Uterus (tissue), 4 donors: ENCODE results near the gene TNFRSF21. TPM values are rescaled to one million over a fixed set of nuclear protein-coding genes. Genes with fewer than 3 reads are reported as not detected.
"Not testable (repeated sequence)": the region's sequence is repeated elsewhere in the genome, so short reads cannot be mapped to it uniquely, and the experiment has no call there.

Experiments
- DNase-seq, 2 donors: peaks; one replicate each; pipeline ENCODE4 v3.0.0-alpha.2; 2019 to 2020
- H3K27ac ChIP-seq, 2 donors: fragments of 200-600 bp; sonication (generic); 1 replicate in 1 of 2; 2 replicates in 1 of 2; pipeline ENCODE4 v1.5.1; 2016 to 2018
- H3K27me3 ChIP-seq, 2 donors: fragments of 200-600 bp; sonication (generic); one replicate each; pipeline ENCODE4 v1.5.1; 2018 to 2019; ENCODE audit warnings: control low read depth in 1 of 2
- H3K36me3 ChIP-seq, 2 donors: fragments of 200-600 bp; sonication (generic); one replicate each; pipeline ENCODE4 v1.5.1; 2019; ENCODE audit warnings: control low read depth in 1 of 2
- H3K4me1 ChIP-seq, 2 donors: fragments of 200-600 bp; sonication (generic); one replicate each; pipeline ENCODE4 v1.5.1; 2018 to 2019; ENCODE audit warnings: control low read depth in 1 of 2
- H3K4me3 ChIP-seq, 2 donors: fragments of 200-600 bp; sonication (generic); 1 replicate in 1 of 2; 2 replicates in 1 of 2; pipeline ENCODE4 v1.5.1; 2018 to 2019; ENCODE audit warnings: mild to moderate bottlenecking in 1 of 2
- H3K9me3 ChIP-seq, 2 donors: fragments of 200-600 bp; sonication (generic); one replicate each; pipeline ENCODE4 v1.5.1; 2019; ENCODE audit warnings: control low read depth in 1 of 2
- POLR2A ChIP-seq, 2 donors: fragments of 450-650 bp; IDR thresholded peaks; one replicate each; pipeline ENCODE4 v1.6.1; 2016; ENCODE audit warnings: antibody characterized with exemption in 2 of 2, mild to moderate bottlenecking in 1 of 2, moderate library complexity in 1 of 2
- intact Hi-C: fragments of 100-400 bp; cut with DNase I; formaldehyde crosslinking; loops from one replicate; pipeline ENCODE4 v1.15.1; 2023; ENCODE audit warnings: low total_unique reads
- total RNA-seq, 4 donors: library from RNA; depleted of rRNA in 3 of 4; stranded (reverse); fragments of >200 nt in 3 of 4; gene quantifications; one replicate each; pipeline versions ENCODE4 v1.1.0 to v1.2.4, GENCODE V29; 2014 to 2023
- TF ChIP-seq, protein P1 (sequence below), 4 experiments: fragments of 200-600 bp in 2 of 4; fragments of 450-650 bp in 2 of 4; sonication (generic) in 2 of 4; IDR thresholded peaks; one replicate each; pipeline ENCODE4 v1.5.1; 2016 to 2019; ENCODE audit warnings: antibody characterized with exemption in 4 of 4, mild to moderate bottlenecking in 2 of 4, moderate library complexity in 1 of 4
- donor health status: DM: yes; HTN: yes; CAD: no.

TNFRSF21 gene
- total RNA-seq, 4 donors from 2014 or later, result 1.0 to 33.1 (median 13.2) TPM

DNA sequence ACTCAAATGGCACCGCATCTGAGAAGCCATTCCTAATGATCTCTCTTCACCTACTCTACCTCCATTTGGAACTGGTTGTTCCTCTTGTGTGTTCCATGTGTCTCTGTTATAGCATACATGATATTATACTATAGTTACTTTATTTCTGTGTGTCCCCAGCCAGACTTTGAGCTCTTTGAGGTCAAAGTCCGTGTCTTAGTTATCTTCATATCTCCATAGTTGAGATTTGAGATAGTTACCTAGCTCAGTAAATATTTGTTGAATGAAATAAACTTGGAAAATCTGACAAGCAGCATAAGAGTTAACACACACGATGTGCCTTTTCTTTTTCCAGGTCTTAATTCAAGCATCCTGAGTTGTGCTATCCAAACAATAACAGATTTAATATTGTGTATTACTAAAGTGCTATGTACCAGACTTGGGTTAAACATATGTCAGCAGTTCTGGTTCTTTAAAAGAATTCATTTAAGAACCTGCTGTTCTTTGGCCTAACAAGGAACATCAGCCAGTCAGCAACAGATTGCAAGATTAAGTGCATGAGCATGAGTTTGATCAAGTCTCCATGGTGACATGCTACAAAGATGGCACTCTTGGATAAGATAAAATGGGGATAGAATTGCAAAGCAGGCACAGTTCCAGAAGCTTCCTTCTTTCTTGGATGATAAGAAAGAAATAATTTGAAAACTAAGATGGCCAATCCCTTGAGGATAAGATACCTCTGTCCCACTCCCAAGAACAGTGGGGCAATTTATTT lies 8.7 kb upstream of the TNFRSF21 start:
- H3K4me1 ChIP-seq, result no peaks in the 10 kb centered on the region
- H3K27me3 ChIP-seq, result no peaks in the 10 kb centered on the region
- no peak overlapping the region for H3K27ac ChIP-seq
- H3K4me3 ChIP-seq, result no peak overlapping the region
- intact Hi-C loops, result no loop called here
- no peaks in the 10 kb centered on the region for H3K36me3 ChIP-seq
- H3K9me3 ChIP-seq, result no peaks in the 10 kb centered on the region
- DNase-seq, result no peak
- TF ChIP-seq, protein P1, sequence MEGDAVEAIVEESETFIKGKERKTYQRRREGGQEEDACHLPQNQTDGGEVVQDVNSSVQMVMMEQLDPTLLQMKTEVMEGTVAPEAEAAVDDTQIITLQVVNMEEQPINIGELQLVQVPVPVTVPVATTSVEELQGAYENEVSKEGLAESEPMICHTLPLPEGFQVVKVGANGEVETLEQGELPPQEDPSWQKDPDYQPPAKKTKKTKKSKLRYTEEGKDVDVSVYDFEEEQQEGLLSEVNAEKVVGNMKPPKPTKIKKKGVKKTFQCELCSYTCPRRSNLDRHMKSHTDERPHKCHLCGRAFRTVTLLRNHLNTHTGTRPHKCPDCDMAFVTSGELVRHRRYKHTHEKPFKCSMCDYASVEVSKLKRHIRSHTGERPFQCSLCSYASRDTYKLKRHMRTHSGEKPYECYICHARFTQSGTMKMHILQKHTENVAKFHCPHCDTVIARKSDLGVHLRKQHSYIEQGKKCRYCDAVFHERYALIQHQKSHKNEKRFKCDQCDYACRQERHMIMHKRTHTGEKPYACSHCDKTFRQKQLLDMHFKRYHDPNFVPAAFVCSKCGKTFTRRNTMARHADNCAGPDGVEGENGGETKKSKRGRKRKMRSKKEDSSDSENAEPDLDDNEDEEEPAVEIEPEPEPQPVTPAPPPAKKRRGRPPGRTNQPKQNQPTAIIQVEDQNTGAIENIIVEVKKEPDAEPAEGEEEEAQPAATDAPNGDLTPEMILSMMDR (IDR thresholded peaks at IDR 0.05), result no peak
- TF ChIP-seq POLR2A (IDR thresholded peaks at IDR 0.05), result no peak

DNA sequence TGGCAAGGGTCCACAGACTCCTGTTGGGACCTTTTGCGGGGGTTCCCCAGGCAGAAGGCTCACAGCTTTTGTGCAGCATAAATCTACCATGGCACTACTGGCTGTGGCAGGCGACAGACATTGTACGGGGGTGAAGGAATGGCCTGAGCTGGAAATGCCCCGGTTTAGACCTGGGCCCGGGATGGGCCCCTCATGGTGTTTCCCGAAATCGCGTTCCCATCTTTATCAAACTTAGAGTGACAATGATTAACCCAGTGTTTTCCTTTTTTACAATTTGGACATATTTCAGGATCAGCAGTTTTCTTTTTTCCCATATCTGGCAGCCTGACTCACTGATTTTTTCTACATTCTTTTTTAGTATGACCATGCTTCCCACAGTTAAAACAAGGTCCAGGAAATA lies 5.5 kb upstream of the TNFRSF21 start:
- intact Hi-C loops, result not testable (repeated sequence)

DNA sequence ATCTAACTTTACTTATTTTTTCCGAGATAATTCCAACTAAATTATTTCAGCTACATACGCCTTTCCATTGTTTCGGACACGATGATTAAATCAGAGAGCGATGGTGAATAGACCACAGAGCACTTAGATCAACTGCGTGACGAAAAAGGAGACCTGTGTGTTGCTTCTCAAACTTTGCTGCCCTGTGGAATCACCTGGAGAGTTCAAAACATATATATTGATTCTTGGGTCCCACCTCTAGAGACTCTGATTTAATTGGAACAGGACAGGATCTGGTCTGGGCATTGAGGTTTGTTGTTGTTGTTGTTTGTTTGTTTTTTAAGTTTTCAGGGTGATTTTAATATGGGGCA lies 401 bp upstream of the TNFRSF21 start:
- Histone ChIP-seq H3K27me3 (no peaks in the 10 kb centered on the region), H3K4me3 (peak overlapping the region in 1 of 2 donors; percentile 54), H3K27ac (peak overlapping the region in 1 of 2 donors; percentile 75), H3K9me3 (no peaks in the 10 kb centered on the region), H3K4me1 (no peaks in the 10 kb centered on the region), H3K36me3 (no peaks in the 10 kb centered on the region)
- intact Hi-C loops, result no loop called here
- TF ChIP-seq POLR2A (IDR thresholded peaks at IDR 0.05), result no peak
- TF ChIP-seq, protein P1 (IDR thresholded peaks at IDR 0.05), result no peak
- DNase-seq, result no peak

More for the DNA sequence above, 5.5 kb upstream of the TNFRSF21 start:
- not testable (repeated sequence) for H3K9me3 ChIP-seq, H3K36me3 ChIP-seq, H3K4me3 ChIP-seq, H3K27ac ChIP-seq, H3K27me3 ChIP-seq, H3K4me1 ChIP-seq, DNase-seq

DNA sequence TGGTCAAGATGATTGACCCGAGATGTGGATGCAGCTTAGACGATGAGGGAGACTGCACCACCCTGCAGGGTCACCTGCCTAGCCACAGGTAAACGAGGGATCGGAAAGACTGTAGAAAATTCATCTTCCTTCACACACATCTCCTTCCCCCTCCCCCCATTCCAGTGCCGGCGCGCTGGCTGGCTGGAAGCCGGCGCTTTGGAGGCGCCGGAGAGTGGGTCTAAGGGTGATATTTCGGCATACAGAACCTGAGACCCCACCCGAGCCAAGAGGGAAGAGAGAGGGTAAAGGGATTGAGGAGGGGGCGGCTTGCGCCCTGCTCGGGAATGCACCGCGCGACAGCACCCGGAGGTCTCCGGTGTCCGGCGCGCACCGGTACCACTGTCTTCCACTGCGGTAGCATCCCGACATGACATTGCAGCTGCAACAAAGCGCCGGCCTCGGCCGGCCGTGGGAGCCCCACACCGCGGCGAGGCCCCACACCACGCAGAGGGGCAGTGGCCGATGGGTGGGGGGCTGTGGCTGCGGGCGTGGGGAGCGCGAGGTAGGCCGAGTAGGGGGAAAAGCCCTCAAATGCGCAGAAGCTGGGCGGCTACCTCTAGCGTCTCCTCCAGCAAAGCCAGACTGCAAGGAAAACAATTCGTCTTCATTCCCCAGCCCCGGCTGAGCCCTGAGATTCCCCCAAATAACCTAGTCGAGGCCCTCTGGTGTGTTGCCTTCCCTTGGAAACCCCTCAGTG lies 984 bp downstream of the TNFRSF21 start:
- TF ChIP-seq POLR2A (IDR thresholded peaks at IDR 0.05), result no peak
- TF ChIP-seq, protein P1 (IDR thresholded peaks at IDR 0.05), result no peak
- DNase-seq, result peak; percentile 16 to 17
- H3K9me3 ChIP-seq, result no peaks in the 10 kb centered on the region
- peak overlapping the region; percentile 56 to 75 for H3K27ac ChIP-seq
- no peaks in the 10 kb centered on the region for H3K4me1 ChIP-seq
- H3K27me3 ChIP-seq, result no peaks in the 10 kb centered on the region
- intact Hi-C loops, result no loop called here
- no peaks in the 10 kb centered on the region for H3K36me3 ChIP-seq
- H3K4me3 ChIP-seq, result peak overlapping the region; percentile 47 to 54

DNA sequence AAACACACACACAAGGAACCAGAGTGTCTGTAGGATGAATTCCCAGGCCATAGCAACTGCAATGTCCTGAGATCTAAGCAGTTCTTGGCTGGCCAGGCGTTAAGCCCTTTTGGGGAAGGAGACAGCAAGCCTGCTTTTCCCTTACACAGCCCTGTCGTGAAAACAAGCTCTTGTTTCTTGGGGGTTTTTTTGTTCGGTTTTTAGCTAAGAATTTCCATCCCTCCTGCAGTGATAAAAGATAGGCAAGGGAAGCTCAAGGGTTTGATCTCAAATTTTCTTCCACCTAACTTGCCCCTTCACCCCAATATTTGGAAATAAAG lies 1.5 kb downstream of the TNFRSF21 start:
- no peak for DNase-seq
- Histone ChIP-seq H3K4me1 (no peaks in the 10 kb centered on the region), H3K4me3 (peak overlapping the region in 1 of 2 donors; percentile 54), H3K9me3 (no peaks in the 10 kb centered on the region), H3K27me3 (no peaks in the 10 kb centered on the region), H3K36me3 (no peaks in the 10 kb centered on the region), H3K27ac (no peak overlapping the region)
- TF ChIP-seq, protein P1 (IDR thresholded peaks at IDR 0.05), result no peak
- TF ChIP-seq POLR2A (IDR thresholded peaks at IDR 0.05), result no peak
- intact Hi-C loops, result no loop called here
